ENCODE measurements around the gene EPB41L4A. TPM values are rescaled to one million over a fixed set of nuclear protein-coding genes. Genes with fewer than 3 reads are reported as not detected.

The EPB41L4A gene
- total RNA-seq, 1 donor from 2014 or later, result 11.1 TPM

DNA sequence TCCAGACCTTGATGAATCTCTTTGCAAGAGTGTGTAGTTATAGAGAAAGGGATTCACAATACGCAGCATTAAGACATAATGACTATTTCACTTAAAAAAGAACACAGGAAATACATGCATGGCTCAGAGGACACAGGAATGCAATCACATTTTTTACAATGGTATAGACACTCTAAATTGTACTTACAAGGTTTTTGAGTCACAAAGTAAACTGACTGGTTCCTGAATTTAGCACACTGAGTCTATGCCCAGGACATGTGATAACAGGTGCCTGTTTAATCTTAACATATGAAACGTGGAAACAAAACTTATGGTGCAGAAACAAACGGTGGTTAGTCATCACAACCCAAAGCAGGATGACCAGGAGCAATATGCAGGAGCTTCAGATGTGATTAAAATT lies 6.7 kb downstream of the EPB41L4A start:
- Mint-ChIP-seq H3K36me3 (ENCODE audit: low read depth, unreplicated experiment) (peaks cover 4% of the 10 kb centered on the region), H3K9me3 (ENCODE audit: unreplicated experiment) (no peaks in the 10 kb centered on the region), H3K4me1 (ENCODE audit: low read depth, unreplicated experiment) (peaks cover 31% of the 10 kb centered on the region), H3K27ac (ENCODE audit: unreplicated experiment) (no peak overlapping the region), H3K27me3 (ENCODE audit: low read depth, unreplicated experiment) (no peaks in the 10 kb centered on the region), H3K4me3 (ENCODE audit: unreplicated experiment) (no peak overlapping the region)
- Histone ChIP-seq H3K9ac (ENCODE audit: low read length) (no peak overlapping the region), H3K4me2 (ENCODE audit: low read length) (no peak overlapping the region), H3K4me3 (ENCODE audit: insufficient read depth, low read depth, low read length) (no peak overlapping the region), H3K27me3 (ENCODE audit: insufficient read depth, low read length) (peaks cover 2% of the 10 kb centered on the region), H4K20me1 (ENCODE audit: insufficient read depth, low read length) (no peaks in the 10 kb centered on the region), H2AFZ (ENCODE audit: low read depth, low read length) (no peak overlapping the region), H3K4me1 (ENCODE audit: insufficient read depth, low read length) (no peaks in the 10 kb centered on the region), H3K36me3 (ENCODE audit: insufficient read depth, low read length) (no peaks in the 10 kb centered on the region), H3K27ac (ENCODE audit: low read depth, low read length) (no peak overlapping the region), H3K9me3 (ENCODE audit: insufficient read depth, low read depth, low read length) (no peaks in the 10 kb centered on the region), H3K79me2 (ENCODE audit: insufficient read depth, low read length) (no peaks in the 10 kb centered on the region)
- DNase-seq (ENCODE audit: low read depth) (no peak), FAIRE-seq (no peak)
- TF ChIP-seq EZH2 (IDR thresholded peaks at IDR 0.05; ENCODE audit: insufficient read depth, low read length), result no peak
- TF ChIP-seq, protein P1, sequence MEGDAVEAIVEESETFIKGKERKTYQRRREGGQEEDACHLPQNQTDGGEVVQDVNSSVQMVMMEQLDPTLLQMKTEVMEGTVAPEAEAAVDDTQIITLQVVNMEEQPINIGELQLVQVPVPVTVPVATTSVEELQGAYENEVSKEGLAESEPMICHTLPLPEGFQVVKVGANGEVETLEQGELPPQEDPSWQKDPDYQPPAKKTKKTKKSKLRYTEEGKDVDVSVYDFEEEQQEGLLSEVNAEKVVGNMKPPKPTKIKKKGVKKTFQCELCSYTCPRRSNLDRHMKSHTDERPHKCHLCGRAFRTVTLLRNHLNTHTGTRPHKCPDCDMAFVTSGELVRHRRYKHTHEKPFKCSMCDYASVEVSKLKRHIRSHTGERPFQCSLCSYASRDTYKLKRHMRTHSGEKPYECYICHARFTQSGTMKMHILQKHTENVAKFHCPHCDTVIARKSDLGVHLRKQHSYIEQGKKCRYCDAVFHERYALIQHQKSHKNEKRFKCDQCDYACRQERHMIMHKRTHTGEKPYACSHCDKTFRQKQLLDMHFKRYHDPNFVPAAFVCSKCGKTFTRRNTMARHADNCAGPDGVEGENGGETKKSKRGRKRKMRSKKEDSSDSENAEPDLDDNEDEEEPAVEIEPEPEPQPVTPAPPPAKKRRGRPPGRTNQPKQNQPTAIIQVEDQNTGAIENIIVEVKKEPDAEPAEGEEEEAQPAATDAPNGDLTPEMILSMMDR (IDR thresholded peaks at IDR 0.05; ENCODE audit: insufficient read depth, low read depth, low read length), result no peak

DNA sequence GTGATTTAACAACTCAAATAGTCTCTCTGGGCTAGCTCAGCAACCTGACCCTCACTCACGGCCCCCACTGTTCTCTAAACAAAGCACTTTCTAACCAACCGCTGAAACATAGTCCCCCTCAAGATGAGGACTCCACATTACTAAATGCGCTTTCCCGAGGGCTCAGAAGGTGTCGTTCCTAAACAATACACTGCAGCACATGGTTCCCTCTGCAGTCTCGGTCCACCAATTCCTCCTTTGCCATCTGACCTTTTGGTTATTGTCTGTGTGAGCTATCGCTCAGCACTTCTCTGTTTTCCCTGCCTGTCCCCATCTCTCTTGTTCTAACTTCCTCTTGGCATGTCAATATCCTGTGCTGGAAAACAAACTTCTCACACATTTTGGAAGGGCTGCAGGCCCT lies 7.2 kb downstream of the EPB41L4A start:
- no peak for TF ChIP-seq EZH2 (IDR thresholded peaks at IDR 0.05; ENCODE audit: insufficient read depth, low read length)
- TF ChIP-seq, protein P1 (IDR thresholded peaks at IDR 0.05; ENCODE audit: insufficient read depth, low read depth, low read length), result no peak

GRCh38 chr5:112407666-112408065 lies 11.4 kb downstream of the EPB41L4A start:
- Histone ChIP-seq H4K20me1 (ENCODE audit: insufficient read depth, low read length) (no peaks in the 10 kb centered on the region), H3K9me3 (ENCODE audit: insufficient read depth, low read depth, low read length) (no peaks in the 10 kb centered on the region), H3K4me3 (ENCODE audit: insufficient read depth, low read depth, low read length) (no peak overlapping the region), H3K9ac (ENCODE audit: low read length) (no peak overlapping the region), H3K79me2 (ENCODE audit: insufficient read depth, low read length) (no peaks in the 10 kb centered on the region), H3K4me2 (ENCODE audit: low read length) (no peak overlapping the region), H3K27me3 (ENCODE audit: insufficient read depth, low read length) (no peaks in the 10 kb centered on the region), H3K27ac (ENCODE audit: low read depth, low read length) (no peak overlapping the region), H3K36me3 (ENCODE audit: insufficient read depth, low read length) (no peaks in the 10 kb centered on the region), H2AFZ (ENCODE audit: low read depth, low read length) (no peak overlapping the region), H3K4me1 (ENCODE audit: insufficient read depth, low read length) (no peaks in the 10 kb centered on the region)
- Mint-ChIP-seq H3K4me3 (ENCODE audit: unreplicated experiment) (no peak overlapping the region), H3K27me3 (ENCODE audit: low read depth, unreplicated experiment) (no peaks in the 10 kb centered on the region), H3K36me3 (ENCODE audit: low read depth, unreplicated experiment) (peaks cover 4% of the 10 kb centered on the region), H3K4me1 (ENCODE audit: low read depth, unreplicated experiment) (peaks cover 33% of the 10 kb centered on the region), H3K27ac (ENCODE audit: unreplicated experiment) (no peak overlapping the region), H3K9me3 (ENCODE audit: unreplicated experiment) (no peaks in the 10 kb centered on the region)
- no peak for TF ChIP-seq EZH2 (IDR thresholded peaks at IDR 0.05; ENCODE audit: insufficient read depth, low read length)
- TF ChIP-seq, protein P1 (IDR thresholded peaks at IDR 0.05; ENCODE audit: insufficient read depth, low read depth, low read length), result no peak
- DNase-seq (ENCODE audit: low read depth), result no peak
- no peak for FAIRE-seq

More for the DNA sequence above, 7.2 kb downstream of the EPB41L4A start:
- DNase-seq (ENCODE audit: low read depth), result no peak
- H4K20me1 ChIP-seq (ENCODE audit: insufficient read depth, low read length), result no peaks in the 10 kb centered on the region
- Mint-ChIP-seq H3K4me1 (ENCODE audit: low read depth, unreplicated experiment) (peaks cover 33% of the 10 kb centered on the region), H3K9me3 (ENCODE audit: unreplicated experiment) (no peaks in the 10 kb centered on the region), H3K27me3 (ENCODE audit: low read depth, unreplicated experiment) (no peaks in the 10 kb centered on the region), H3K36me3 (ENCODE audit: low read depth, unreplicated experiment) (peaks cover 4% of the 10 kb centered on the region), H3K4me3 (ENCODE audit: unreplicated experiment) (no peak overlapping the region), H3K27ac (ENCODE audit: unreplicated experiment) (no peak overlapping the region)
- no peaks in the 10 kb centered on the region for H3K9me3 ChIP-seq (ENCODE audit: insufficient read depth, low read depth, low read length)
- H3K4me3 ChIP-seq (ENCODE audit: insufficient read depth, low read depth, low read length), result no peak overlapping the region
- H3K4me1 ChIP-seq (ENCODE audit: insufficient read depth, low read length), result no peaks in the 10 kb centered on the region
- H3K79me2 ChIP-seq (ENCODE audit: insufficient read depth, low read length), result no peaks in the 10 kb centered on the region
- H3K9ac ChIP-seq (ENCODE audit: low read length), result no peak overlapping the region
- FAIRE-seq, result no peak
- no peak overlapping the region for H2AFZ ChIP-seq (ENCODE audit: low read depth, low read length)
- no peak overlapping the region for H3K4me2 ChIP-seq (ENCODE audit: low read length)
- H3K36me3 ChIP-seq (ENCODE audit: insufficient read depth, low read length), result no peaks in the 10 kb centered on the region
- H3K27ac ChIP-seq (ENCODE audit: low read depth, low read length), result no peak overlapping the region
- peaks cover 2% of the 10 kb centered on the region for H3K27me3 ChIP-seq (ENCODE audit: insufficient read depth, low read length)
